Measurements from ENCODE around the gene RND2.

The RND2 gene

GRCh38 chr17:43003542-43004172 is 21.4 kb upstream of the RND2 start:
- DNase-seq (ENCODE audit: extremely low read depth in 1 of 2, low read depth in 1 of 2): no peak

GRCh38 chr17:43006639-43007551 is 18.1 kb upstream of the RND2 start, which contains the start of gene IFI35:
IFI35 (plus strand) TSS chr17:43006784; CDS start chr17:43006948, 164 bp downstream.
- peak; percentile 51 to 74 for DNase-seq (ENCODE audit: extremely low read depth in 1 of 2, low read depth in 1 of 2)

DNA sequence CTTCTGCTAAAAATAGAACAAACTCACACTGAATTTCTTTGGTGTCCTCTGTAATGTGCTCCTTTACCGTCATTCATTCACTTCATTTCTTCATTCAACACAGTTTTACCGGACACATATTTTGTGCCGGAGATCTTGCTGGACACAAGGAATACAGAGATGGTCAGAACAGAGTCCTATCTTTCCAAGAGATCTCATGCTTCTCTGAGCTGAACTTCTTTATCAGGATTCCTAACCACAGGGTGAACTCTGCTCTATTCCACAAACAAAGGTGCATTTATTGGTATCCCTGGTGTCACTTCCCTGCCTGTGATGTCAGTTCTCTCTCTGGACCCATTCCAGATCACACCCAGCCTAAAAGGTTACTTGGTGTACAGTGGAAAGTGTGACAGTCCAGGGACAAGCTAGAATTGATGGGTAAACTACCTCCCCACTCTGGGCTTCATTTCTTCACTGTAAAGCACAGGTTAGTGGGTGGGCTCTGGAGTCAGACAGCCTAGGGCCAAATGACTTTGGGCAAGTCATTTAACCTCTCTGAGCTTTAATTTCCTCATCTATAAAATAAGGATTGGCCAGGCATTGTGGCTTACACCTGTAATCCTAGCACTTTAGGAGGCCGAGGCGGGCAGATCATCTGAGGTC is 14.2 kb upstream of the RND2 start:
- no peak for DNase-seq (ENCODE audit: extremely low read depth in 1 of 2, low read depth in 1 of 2)

DNA sequence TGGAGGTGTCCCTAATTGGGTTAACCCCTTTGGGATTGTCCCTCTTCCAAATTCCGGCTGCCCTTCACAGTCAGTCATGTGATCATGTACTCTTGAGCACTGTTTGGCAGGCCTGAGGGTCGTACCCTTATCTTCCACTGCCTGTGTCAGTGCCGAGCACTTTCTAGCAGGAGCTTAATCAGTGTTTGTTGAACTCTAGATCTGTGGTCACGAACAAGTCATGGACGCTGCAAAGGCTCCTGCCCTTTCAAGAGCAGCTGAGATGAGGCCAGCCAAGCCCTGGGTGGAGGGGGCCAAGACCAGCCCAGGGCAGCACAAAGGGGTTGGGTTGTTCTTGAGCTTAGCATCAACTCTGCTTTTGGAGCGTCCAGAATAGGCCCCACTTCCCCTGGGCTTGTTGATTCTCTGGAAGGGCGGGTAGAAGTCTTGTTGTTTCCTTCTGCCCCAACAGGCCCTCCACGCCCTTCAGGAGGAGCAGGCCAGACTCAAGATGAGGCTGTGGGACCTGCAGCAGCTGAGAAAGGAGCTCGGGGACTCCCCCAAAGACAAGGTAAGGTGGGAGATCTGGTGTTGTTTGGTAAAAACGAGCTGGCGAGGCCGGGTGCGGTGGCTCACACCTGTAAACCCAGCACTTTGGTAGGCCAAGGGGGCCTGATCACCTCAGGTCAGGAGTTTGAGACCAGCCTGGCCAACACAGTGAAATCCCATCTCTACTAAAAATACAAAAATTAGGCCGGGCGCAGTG is 13.1 kb upstream of the RND2 start:
- no peak for DNase-seq (ENCODE audit: extremely low read depth in 1 of 2, low read depth in 1 of 2)

GRCh38 chr17:43013296-43013695 is 11.7 kb upstream of the RND2 start:
- no peak for DNase-seq (ENCODE audit: extremely low read depth in 1 of 2, low read depth in 1 of 2)

- DNase-seq (ENCODE audit: extremely low read depth in 1 of 2, low read depth in 1 of 2): no peak
These were observed 10.9 kb upstream of the RND2 start for GRCh38 chr17:43014020-43014648.

DNA sequence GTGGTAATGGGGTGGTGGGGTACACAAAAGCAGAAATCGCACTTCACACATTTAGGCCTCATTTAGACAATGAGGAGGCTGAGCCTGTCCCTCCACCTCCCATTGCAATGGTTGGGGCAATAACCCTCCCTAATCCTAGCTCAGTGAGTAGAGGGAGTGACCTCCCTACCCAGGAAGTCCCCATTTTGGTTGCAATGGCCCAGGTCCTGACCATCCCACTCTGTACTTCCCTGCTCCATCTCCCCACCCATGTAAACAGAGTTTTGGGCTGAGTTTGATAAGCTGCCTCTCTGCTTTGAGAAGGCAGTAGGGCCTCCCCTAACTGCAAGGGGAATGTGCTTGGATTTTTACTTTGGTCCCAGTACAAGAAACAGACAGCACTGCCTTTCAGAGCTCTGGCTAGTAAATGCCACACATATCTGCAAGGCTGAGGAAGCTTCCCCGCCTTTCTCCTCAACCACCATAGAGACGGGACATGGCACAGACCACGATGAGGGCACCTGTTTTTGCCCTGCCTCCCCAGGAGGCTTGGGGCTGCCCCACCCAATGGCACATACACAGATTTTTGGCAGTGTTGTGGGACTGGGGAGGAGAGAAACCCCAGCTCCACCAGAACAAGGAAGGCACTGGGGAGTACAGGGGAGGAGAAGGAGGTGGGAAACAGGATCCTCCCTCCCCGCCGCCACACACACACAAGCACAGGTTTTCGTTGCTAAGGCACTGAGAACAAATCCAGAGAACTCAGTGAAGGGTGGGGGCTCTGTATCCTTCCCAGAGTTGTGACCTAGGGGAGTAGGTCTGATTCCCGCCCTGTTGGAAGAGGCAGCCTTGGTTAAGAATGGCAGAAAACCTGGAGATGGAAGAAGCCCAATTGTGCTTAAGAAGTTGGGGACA is 10.1 kb upstream of the RND2 start:
- DNase-seq (ENCODE audit: extremely low read depth in 1 of 2, low read depth in 1 of 2): no peak

- no peak for DNase-seq (ENCODE audit: extremely low read depth in 1 of 2, low read depth in 1 of 2)
These were observed 9.5 kb upstream of the RND2 start for GRCh38 chr17:43015579-43015978.

GRCh38 chr17:43016216-43016615 is 8.8 kb upstream of the RND2 start:
- no peak for DNase-seq (ENCODE audit: extremely low read depth in 1 of 2, low read depth in 1 of 2)

GRCh38 chr17:43018008-43018853 is 6.8 kb upstream of the RND2 start:
- DNase-seq (ENCODE audit: extremely low read depth in 1 of 2, low read depth in 1 of 2): no peak

GRCh38 chr17:43018932-43019331 is 6.1 kb upstream of the RND2 start:
- no peak for DNase-seq (ENCODE audit: extremely low read depth in 1 of 2, low read depth in 1 of 2)

DNA sequence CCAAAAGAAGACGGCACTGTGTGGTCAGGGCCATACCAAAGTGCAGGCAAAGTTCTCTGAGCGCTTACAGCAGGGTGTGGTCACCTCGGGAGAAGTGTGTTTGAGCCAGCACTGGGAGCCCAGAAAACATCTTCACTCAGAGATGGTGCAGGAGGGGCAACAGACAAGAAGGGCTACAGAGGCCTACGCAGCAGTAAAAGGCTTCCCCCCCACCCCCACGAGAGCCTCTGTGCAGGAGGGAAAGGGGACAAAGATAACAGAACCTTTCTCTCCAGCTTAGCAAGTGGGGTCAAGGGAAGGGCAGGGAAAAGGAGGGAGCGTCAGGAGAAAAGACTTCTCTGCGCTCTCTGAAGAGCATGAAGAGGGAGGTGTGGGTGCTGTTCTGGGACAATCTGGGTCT is 5.6 kb upstream of the RND2 start:
- DNase-seq (ENCODE audit: extremely low read depth in 1 of 2, low read depth in 1 of 2): no peak

GRCh38 chr17:43020030-43020621 is 4.9 kb upstream of the RND2 start:
- DNase-seq (ENCODE audit: extremely low read depth in 1 of 2, low read depth in 1 of 2): no peak

DNA sequence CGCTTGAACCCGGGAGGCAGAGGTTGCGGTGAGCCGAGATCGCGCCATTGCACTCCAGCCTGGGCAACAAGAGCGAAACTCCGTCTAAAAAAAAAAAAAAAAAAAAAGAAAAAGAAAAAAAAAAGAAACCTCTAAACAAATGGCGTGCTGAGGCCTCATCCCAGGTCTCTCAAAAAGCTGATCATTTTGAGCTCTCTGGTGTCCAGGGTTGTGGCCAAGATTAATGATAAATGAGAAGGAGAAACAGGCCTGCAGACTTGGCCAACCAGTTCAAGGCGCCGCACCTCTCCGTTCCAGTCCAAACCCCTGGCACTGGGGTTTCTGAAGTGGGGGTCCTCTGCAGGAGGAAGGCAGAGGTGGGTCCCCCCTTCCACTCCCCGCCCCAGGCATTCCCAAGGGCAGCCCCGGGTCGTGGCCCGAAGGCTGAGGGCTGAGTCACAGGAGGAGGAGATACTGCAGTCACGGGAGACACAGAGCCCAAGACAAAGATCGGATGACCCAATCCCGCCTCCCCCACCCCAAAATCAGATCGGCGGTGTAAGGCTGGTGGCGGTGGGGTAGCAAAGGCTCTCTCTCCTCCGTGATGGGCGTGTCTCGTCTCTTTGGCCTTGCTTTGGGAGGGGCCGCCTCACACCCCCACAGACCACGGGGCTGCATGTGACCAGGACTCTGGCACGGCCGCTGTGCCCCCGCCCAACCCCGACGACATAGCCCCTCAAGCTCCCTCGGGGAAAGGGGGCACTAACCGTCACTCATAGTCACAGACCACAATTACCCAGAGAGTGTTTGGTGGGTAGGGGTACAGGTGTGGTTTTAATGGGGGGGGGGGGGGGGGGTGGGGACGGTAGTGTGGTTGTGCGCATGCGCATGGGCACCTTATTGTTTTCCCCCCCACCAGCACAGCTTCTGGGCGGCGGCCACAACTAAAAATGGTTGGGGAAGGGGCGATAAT is 4.0 kb upstream of the RND2 start:
- peak in 1 of 2 donors; percentile 23 for DNase-seq (ENCODE audit: extremely low read depth in 1 of 2, low read depth in 1 of 2)

GRCh38 chr17:43021741-43022512 is 3.1 kb upstream of the RND2 start, which contains the start of gene VAT1:
VAT1 (minus strand) TSS chr17:43022385; CDS start chr17:43022322, 63 bp downstream.
- DNase-seq (ENCODE audit: extremely low read depth in 1 of 2, low read depth in 1 of 2): peak in 1 of 2 donors; percentile 46

DNA sequence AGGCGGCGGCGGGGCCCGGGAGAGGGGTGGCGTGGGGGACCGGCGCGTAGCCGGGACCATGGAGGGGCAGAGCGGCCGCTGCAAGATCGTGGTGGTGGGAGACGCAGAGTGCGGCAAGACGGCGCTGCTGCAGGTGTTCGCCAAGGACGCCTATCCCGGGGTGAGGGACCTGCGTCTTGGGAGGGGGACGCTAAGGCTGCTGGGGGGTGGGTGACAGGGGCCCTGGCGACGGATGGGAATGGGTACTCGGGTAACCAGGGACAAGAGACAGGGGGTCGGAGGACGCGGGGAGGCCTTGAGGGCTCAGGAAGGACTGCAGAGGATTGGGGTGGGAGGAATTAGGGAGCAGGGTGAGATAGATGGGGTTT is 243 bp downstream of the RND2 start:
- DNase-seq (ENCODE audit: extremely low read depth in 1 of 2, low read depth in 1 of 2): no peak

Measured in activated CD8-positive, alpha-beta memory T cell treated with anti-CD3 and anti-CD28 coated beads for 1 hour (primary cell).